DND-41 (cell line): ENCODE data around the gene DOK6.

Experiments used
- CTCF ChIP-seq: IDR thresholded peaks from 2 replicates; pipeline ENCODE4 v1.5.1; 2012; ENCODE audit warnings: borderline replicate concordance, low read length, moderate library complexity, mild to moderate bottlenecking; ENCODE audit not compliant: poor library complexity, severe bottlenecking; ENCODE audit errors: extremely low read depth
- EZH2 ChIP-seq: IDR thresholded peaks from 3 replicates; pipeline ENCODE4 v1.6.1; 2012; ENCODE audit warnings: borderline replicate concordance, low read depth, mild to moderate bottlenecking, moderate library complexity, low read length, inconsistent platforms; ENCODE audit not compliant: severe bottlenecking

GRCh38 chr18:69585696-69586095 lies 185.0 kb downstream of the DOK6 start:
- TF ChIP-seq CTCF = no peak
- TF ChIP-seq EZH2 = no peak
